Heart left ventricle (tissue), 16 donors: ENCODE measurements around the gene WIPF3. TPM values are rescaled to one million over a fixed set of nuclear protein-coding genes. Genes with fewer than 3 reads are reported as not detected.

Experiments
- ATAC-seq, 4 donors: fragments of 200-7000 bp; cut with Tn5 transposase; one replicate each; pipeline ENCODE4 v1.9.1; 2020 to 2022; ENCODE audit warnings: moderate library complexity in 4 of 4, mild to moderate bottlenecking in 3 of 4, moderate number of reproducible peaks in 1 of 4
- DNase-seq, 5 donors: peaks; one replicate each; pipeline ENCODE4 v3.0.0-alpha.2; 2020
- H3K27ac ChIP-seq, 12 donors: fragments of 200-600 bp; sonication (generic) in 4 of 12; one replicate each; pipeline versions ENCODE4 v1.5.0 to v1.8.0; 2016 to 2022; ENCODE audit warnings: mild to moderate bottlenecking in 2 of 12
- H3K27me3 ChIP-seq, 9 donors: fragments of 200-600 bp; sonication (generic) in 2 of 9; one replicate each; pipeline versions ENCODE4 v1.5.1 to v1.8.0; 2016 to 2022; ENCODE audit warnings: mild to moderate bottlenecking in 3 of 9
- H3K36me3 ChIP-seq, 9 donors: fragments of 200-600 bp; sonication (generic) in 2 of 9; one replicate each; pipeline versions ENCODE4 v1.5.0 to v1.8.0; 2018 to 2022; ENCODE audit warnings: mild to moderate bottlenecking in 2 of 9
- H3K4me1 ChIP-seq, 12 donors: fragments of 200-600 bp; sonication (generic) in 4 of 12; one replicate each; pipeline versions ENCODE4 v1.5.0 to v1.8.0; 2016 to 2022; ENCODE audit warnings: mild to moderate bottlenecking in 3 of 12
- H3K4me3 ChIP-seq, 12 donors: fragments of 200-600 bp; sonication (generic) in 4 of 12; one replicate each; pipeline versions ENCODE4 v1.5.0 to v1.8.0; 2017 to 2022; ENCODE audit warnings: mild to moderate bottlenecking in 9 of 12, moderate library complexity in 4 of 12
- H3K9me3 ChIP-seq, 12 donors: fragments of 200-600 bp; sonication (generic) in 4 of 12; one replicate each; pipeline versions ENCODE4 v1.5.0 to v1.8.0; 2016 to 2022; ENCODE audit warnings: mild to moderate bottlenecking in 1 of 12
- POLR2A ChIP-seq, 2 donors: fragments of 450-650 bp; IDR thresholded peaks; one replicate each; pipeline ENCODE4 v1.6.1; 2017; ENCODE audit warnings: antibody characterized with exemption in 2 of 2, mild to moderate bottlenecking in 2 of 2, moderate library complexity in 2 of 2
- WGBS, 4 donors: extraction: QIAGEN DNeasy Blood & Tissue Kit in 2 of 4; methylation state at CpG; one replicate each; pipeline versions ENCODE4 v1.1.5 to v1.1.7; 2013 to 2018; 5-methylcytosine and 5-hydroxymethylcytosine counted together
- intact Hi-C, 10 donors: fragments of 100-400 bp; cut with DNase I; formaldehyde crosslinking; loops; one replicate each; pipeline versions ENCODE4 v1.11.1 to v1.14.2; 2022
- polyA plus RNA-seq, 2 donors: library from polyadenylated mRNA; stranded (reverse); fragments of 200-250 nt; gene quantifications; one replicate each; pipeline ENCODE4 v1.2.3, GENCODE V29; 2013
- total RNA-seq, 9 donors: library from RNA; depleted of rRNA in 2 of 9; stranded (reverse); fragments of >200 nt in 2 of 9; fragmentation: NEBNext Ultra II Directional in 3 of 9; extraction: Animal tissue kit (Norgen Biotek cat#: 25700) in 3 of 9; gene quantifications; one replicate each; pipeline versions ENCODE4 v1.1.0 to v1.2.4, GENCODE V29; 2016 to 2023
- TF ChIP-seq, protein P1 (sequence below), 12 donors: fragments of 200-600 bp; sonication (generic) in 4 of 12; IDR thresholded peaks; one replicate each; pipeline versions ENCODE4 v1.5.0 to v1.8.0; 2018 to 2022; ENCODE audit warnings: antibody characterized with exemption in 12 of 12, mild to moderate bottlenecking in 5 of 12
- donor health status: ischemic (EF 13 %, LVEDD 7.1; RV severe dilation, severe dysfunction).
- donor health status: healthy with polysubstance abuse.
- donor health status: DM: no; HTN: yes; CAD: no.
- donor health status: DM: no; HTN: no; CAD: no.
- donor health status: ischemic (EF 25% LVEDD 6.9; RV normal size, moderate dysfunction).
- donor health status: ischemic (EF 25% LVEDD 5.7; RV mildly dilated, moderate dysfunction).
- donor health status: healthy.
- donor health status: DM: yes; HTN: yes; CAD: no.
- donor health status: ischemic (EF 35%, LVEDD 5.7; RV mildly dilated, moderate dysfunction).
- donor health status: nonischemic (EF 11% LVEDD 7.7; RV severe dilation, severe dysfunction).
- donor health status: DM: yes; HTN: yes; CAD: no.
- donor health status: PGD.
- donor health status: ischemic (EF 29% LVEDD 5.4; RV normal size, mild dysfunction).
- donor health status: nonischemic (EF 23%, LVEDD 6.1; RV moderate dilation, normal function).

The WIPF3 gene
- total and polyA plus RNA-seq, 11 donors = 1.2 to 16.5 (median 6.8) TPM

DNA sequence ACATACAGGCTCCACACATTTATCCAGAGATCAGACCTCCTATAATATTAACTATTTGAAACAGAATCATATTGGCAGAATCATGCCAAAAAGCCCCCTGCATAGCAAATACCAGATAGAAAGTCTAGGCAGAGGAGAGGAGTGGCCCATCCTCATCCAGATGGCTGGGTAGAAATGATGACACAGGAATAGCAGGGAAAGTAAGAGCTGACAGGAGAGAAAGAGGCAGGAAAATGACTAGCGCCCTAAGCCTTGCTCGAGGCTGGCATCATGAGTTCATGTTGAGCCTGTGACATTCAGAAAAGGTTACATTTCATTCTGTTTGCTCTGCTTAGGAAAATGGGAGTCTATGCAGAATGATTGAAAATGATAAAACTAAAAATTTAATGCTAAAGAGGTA lies 27.6 kb downstream of the WIPF3 start:
- no peak for TF ChIP-seq POLR2A (IDR thresholded peaks at IDR 0.05)
- TF ChIP-seq, protein P1, sequence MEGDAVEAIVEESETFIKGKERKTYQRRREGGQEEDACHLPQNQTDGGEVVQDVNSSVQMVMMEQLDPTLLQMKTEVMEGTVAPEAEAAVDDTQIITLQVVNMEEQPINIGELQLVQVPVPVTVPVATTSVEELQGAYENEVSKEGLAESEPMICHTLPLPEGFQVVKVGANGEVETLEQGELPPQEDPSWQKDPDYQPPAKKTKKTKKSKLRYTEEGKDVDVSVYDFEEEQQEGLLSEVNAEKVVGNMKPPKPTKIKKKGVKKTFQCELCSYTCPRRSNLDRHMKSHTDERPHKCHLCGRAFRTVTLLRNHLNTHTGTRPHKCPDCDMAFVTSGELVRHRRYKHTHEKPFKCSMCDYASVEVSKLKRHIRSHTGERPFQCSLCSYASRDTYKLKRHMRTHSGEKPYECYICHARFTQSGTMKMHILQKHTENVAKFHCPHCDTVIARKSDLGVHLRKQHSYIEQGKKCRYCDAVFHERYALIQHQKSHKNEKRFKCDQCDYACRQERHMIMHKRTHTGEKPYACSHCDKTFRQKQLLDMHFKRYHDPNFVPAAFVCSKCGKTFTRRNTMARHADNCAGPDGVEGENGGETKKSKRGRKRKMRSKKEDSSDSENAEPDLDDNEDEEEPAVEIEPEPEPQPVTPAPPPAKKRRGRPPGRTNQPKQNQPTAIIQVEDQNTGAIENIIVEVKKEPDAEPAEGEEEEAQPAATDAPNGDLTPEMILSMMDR (IDR thresholded peaks at IDR 0.05) = no peak
- H3K4me1 ChIP-seq = peaks cover 0 to 3% (median 0%) of the 10 kb centered on the region in 12 donors
- no peak overlapping the region for H3K4me3 ChIP-seq
- peaks cover 0 to 4% (median 0%) of the 10 kb centered on the region in 12 donors for H3K9me3 ChIP-seq
- DNase-seq = no peak
- peaks cover 0 to 3% (median 0%) of the 10 kb centered on the region in 9 donors for H3K36me3 ChIP-seq
- no peaks in the 10 kb centered on the region for H3K27me3 ChIP-seq
- H3K27ac ChIP-seq = no peak overlapping the region
- intact Hi-C loops = no loop called here
- ATAC-seq = no peak
- 74 to 96% (median 88%) methylated on average over 2 of the region's 2 CpGs for WGBS, 4 donors

DNA sequence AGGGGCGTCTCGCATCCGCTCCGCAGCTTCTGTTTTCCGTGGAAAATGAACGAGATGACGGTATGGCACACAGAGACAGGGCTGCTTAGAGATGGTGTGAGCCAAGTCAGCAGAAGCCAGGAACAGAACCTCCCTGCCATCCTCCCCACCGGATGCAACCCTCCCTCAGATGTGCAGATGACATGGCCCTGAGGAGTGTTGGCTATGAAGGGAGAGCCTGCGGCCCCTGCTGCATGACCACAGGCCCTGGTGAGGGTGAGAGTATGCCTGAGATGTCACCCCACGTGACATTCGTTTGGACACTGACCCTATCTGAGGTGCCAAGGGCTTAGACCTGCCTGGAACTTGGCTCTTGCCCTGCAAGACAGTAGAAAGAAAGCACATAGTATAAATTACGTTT lies 29.4 kb downstream of the WIPF3 start:
- WGBS, 4 donors = 83 to 90% (median 85%) methylated on average over 11 to 12 of the region's 12 CpGs
- intact Hi-C loops = no loop called here
- H3K27me3 ChIP-seq = no peaks in the 10 kb centered on the region
- H3K4me3 ChIP-seq = no peak overlapping the region
- DNase-seq (no peak), ATAC-seq (no peak)
- no peak for TF ChIP-seq POLR2A (IDR thresholded peaks at IDR 0.05)
- TF ChIP-seq, protein P1 (IDR thresholded peaks at IDR 0.05) = no peak
- peaks cover 0 to 4% (median 0%) of the 10 kb centered on the region in 12 donors for H3K9me3 ChIP-seq
- H3K27ac ChIP-seq = no peak overlapping the region
- peaks cover 0 to 11% (median 2%) of the 10 kb centered on the region in 12 donors for H3K4me1 ChIP-seq
- H3K36me3 ChIP-seq = peaks cover 0 to 3% (median 0%) of the 10 kb centered on the region in 9 donors

DNA sequence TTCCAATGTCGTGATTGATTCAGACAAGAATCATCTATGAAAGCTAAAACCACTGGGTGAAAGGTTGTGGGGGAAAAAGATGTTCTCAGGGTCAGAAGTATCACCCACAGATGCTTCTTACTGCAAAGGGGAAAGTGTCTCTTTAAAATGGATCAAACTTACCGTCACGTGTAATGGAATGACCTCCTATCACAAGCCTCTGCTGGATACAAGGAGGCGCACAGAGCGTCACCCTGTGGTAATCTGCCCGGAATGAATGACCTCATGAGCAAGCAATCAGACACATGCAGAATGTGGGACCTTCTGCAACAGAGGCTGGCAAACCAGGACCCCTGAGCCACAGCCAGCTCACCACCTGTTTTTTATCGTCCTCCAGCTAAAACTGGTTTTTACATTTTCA lies 33.0 kb downstream of the WIPF3 start:
- 40 to 42% (median 42%) methylated on average over 7 of the region's 7 CpGs for WGBS, 4 donors
- DNase-seq (peak in 4 of 5 donors; percentile 66 to 83 (median 74)), ATAC-seq (peak; percentile 92 to 100 (median 97))
- intact Hi-C loops = no loop called here
- H3K27ac ChIP-seq = peak overlapping the region in 4 of 12 donors; percentile 2 to 59 (median 40)
- H3K9me3 ChIP-seq = no peaks in the 10 kb centered on the region
- H3K27me3 ChIP-seq = no peaks in the 10 kb centered on the region
- no peak for TF ChIP-seq POLR2A (IDR thresholded peaks at IDR 0.05)
- TF ChIP-seq, protein P1 (IDR thresholded peaks at IDR 0.05) = peak in 1 of 12 donors; percentile 17
- H3K4me3 ChIP-seq = no peak overlapping the region
- peaks cover 0 to 3% (median 0%) of the 10 kb centered on the region in 9 donors for H3K36me3 ChIP-seq
- peaks cover 0 to 15% (median 2%) of the 10 kb centered on the region in 12 donors for H3K4me1 ChIP-seq

DNA sequence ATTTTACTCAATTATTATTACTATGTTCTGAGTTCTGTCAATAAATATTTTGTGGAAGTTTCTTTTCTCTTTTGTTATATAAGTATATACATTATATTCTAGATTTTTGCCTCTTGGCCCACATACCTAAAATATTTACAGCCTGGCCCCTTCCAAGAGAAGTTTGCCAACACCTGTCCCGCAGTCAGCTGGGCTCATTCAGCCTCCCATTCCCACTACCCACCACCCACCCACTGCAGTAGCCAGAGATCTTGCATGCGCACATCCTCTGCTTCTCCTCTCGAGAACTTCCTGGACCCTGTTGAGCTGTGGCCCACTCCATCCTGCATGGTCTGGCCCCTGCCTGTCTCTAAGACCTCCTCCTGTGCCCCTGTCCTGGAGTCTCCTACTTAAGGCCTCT lies 33.6 kb downstream of the WIPF3 start:
- DNase-seq (no peak), ATAC-seq (peak in 2 of 4 donors; percentile 18 to 19)
- intact Hi-C loops = no loop called here
- no peak for TF ChIP-seq POLR2A (IDR thresholded peaks at IDR 0.05)
- TF ChIP-seq, protein P1 (IDR thresholded peaks at IDR 0.05) = no peak
- Histone ChIP-seq H3K9me3 (no peaks in the 10 kb centered on the region), H3K4me1 (peaks cover 0 to 15% (median 2%) of the 10 kb centered on the region in 12 donors), H3K36me3 (peaks cover 0 to 3% (median 0%) of the 10 kb centered on the region in 9 donors), H3K4me3 (no peak overlapping the region), H3K27me3 (no peaks in the 10 kb centered on the region), H3K27ac (peak overlapping the region in 3 of 12 donors; percentile 12 to 26 (median 18))
- 73 to 87% (median 84%) methylated on average over 3 of the region's 3 CpGs for WGBS, 4 donors
